HG03066 (cell line): ENCODE results near the gene PPIH.
"Not testable (repeated sequence)": the region's sequence is repeated elsewhere in the genome, so short reads cannot be mapped to it uniquely, and the experiment has no call there.

Experiments used
- ATAC-seq: cut with Tn5 transposase; IDR thresholded peaks from one replicate; pipeline ENCODE4 v1.9.1; 2021; ENCODE audit warnings: low read depth; ENCODE audit not compliant: unreplicated experiment

Gene PPIH

GRCh38 chr1:42681741-42682483 is 23.7 kb downstream of the PPIH start, which contains the start of gene YBX1:
YBX1 (plus strand) TSS chr1:42682418; CDS start chr1:42682566, 148 bp downstream.
- ATAC-seq, result peak; percentile 95

- peak; percentile 11 for ATAC-seq
Observed at GRCh38 chr1:42682484-42682738, 24.2 kb downstream of the PPIH start.

GRCh38 chr1:42682739-42683531 is 24.7 kb downstream of the PPIH start:
- ATAC-seq, result peak; percentile 41

GRCh38 chr1:42684139-42684538 is 25.9 kb downstream of the PPIH start:
- ATAC-seq, result no peak

GRCh38 chr1:42686418-42686817 is 28.2 kb downstream of the PPIH start:
- ATAC-seq, result no peak

- ATAC-seq, result no peak
Observed at GRCh38 chr1:42689912-42690311, 31.7 kb downstream of the PPIH start.

GRCh38 chr1:42690477-42691156 is 32.4 kb downstream of the PPIH start:
- ATAC-seq, result no peak

- no peak for ATAC-seq
Observed at GRCh38 chr1:42691157-42691498, 32.9 kb downstream of the PPIH start.

- no peak for ATAC-seq
Observed at GRCh38 chr1:42692461-42692860, 34.2 kb downstream of the PPIH start.

GRCh38 chr1:42692911-42693310 is 34.7 kb downstream of the PPIH start:
- no peak for ATAC-seq

GRCh38 chr1:42698081-42698813 is 40.0 kb downstream of the PPIH start:
- no peak for ATAC-seq

GRCh38 chr1:42700006-42700405 is 41.8 kb downstream of the PPIH start:
- ATAC-seq, result no peak

GRCh38 chr1:42703888-42704464 is 45.8 kb downstream of the PPIH start:
- ATAC-seq, result no peak

- not testable (repeated sequence) for ATAC-seq
Observed at GRCh38 chr1:42712808-42713207, 54.6 kb downstream of the PPIH start.

GRCh38 chr1:42713293-42713692 is 55.1 kb downstream of the PPIH start:
- ATAC-seq, result no peak

GRCh38 chr1:42714441-42714840 is 56.2 kb downstream of the PPIH start:
- ATAC-seq, result not testable (repeated sequence)

- ATAC-seq, result no peak
Observed at GRCh38 chr1:42720868-42721267, 62.6 kb downstream of the PPIH start.

- ATAC-seq, result no peak
Observed at GRCh38 chr1:42721926-42722325, 63.7 kb downstream of the PPIH start.

GRCh38 chr1:42722403-42722802 is 64.2 kb downstream of the PPIH start:
- not testable (repeated sequence) for ATAC-seq

- no peak for ATAC-seq
Observed at GRCh38 chr1:42723511-42723910, 65.3 kb downstream of the PPIH start.

GRCh38 chr1:42725820-42726219 is 67.6 kb downstream of the PPIH start:
- not testable (repeated sequence) for ATAC-seq
